Amniotic epithelial cell (primary cell): Measurements from ENCODE around the gene ZNF397.

Experiments used
- DNase-seq: peaks from one replicate; pipeline ENCODE4 v3.0.0-alpha.2; 2010; ENCODE audit warnings: low read depth

ZNF397 gene

DNA sequence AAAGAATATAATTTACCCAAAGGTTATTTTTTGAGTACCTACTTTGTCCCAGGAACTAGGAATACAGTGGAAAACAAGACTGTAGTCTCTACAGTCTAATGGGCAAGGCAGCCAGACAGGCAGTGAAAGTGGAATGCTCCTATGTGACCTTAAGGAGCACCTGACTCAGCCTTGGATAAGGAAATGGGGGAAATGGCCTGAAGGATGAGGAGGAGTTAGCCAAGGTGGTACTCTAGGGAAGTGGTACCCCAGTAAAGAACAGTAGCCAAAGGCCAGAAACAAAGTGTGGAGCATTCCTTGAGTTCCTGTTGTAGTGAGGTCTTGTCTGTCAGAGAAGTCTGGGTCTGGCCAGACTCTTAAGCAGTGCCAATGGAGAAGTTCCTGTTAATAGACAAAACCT lies 6.0 kb downstream of the ZNF397 start:
- no peak for DNase-seq

DNA sequence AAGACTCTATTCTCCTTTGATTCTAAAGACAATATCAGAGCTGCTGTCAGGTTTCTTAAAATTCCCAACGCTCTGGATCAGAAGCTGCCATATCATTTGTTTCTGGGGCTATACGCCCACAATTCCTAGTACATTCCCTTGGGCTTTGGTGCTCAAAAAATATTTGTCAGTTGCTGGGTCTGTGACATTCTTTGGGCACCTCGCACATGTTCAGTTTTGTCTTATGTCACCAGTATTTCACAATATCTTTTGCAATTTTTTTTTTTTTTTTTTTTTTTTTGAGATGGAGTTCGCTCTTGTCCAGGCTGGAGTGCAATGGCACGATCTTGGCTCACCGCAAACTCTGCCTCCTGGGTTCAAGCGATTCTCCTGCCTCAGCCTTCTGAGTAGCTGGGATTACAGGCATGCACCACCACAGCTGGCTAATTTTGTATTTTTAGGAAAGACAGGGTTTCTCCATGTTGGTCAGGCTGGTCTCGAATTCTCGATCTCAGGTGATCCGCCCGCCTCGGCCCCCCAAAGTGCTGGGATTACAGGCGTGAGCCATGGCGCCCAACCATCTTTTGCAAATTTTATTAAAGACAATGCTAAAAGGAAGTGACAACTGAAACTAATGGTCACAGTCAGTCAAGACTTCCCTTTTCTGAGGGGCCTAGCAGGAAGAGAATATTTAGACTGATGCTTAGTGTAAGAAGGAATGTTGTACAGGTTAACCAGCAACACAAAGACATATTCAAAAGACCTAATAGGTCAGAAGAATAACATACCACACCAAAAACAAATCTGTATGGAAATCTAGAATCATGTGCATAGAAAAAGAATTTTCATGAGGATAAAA lies 6.8 kb downstream of the ZNF397 start:
- DNase-seq = no peak

DNA sequence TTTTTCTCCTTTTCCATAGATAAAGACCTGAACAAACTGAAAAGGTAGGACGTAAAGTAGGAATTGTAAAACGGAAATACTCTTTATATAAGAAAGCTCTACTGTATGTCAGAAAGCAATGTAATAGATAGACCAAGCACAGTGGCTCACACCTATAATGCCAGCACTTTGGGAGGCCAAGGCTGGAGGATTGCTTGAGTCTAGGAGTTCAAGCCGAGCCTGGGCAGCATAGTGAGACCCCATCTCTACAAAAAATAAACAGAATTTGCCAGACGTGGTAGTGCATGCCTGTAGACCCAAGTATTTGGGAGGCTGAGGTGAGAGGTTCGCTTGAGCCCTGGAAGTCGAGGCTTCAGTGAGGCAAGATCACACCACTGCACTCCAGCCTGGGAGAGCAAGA lies 7.6 kb downstream of the ZNF397 start:
- no peak for DNase-seq

DNA sequence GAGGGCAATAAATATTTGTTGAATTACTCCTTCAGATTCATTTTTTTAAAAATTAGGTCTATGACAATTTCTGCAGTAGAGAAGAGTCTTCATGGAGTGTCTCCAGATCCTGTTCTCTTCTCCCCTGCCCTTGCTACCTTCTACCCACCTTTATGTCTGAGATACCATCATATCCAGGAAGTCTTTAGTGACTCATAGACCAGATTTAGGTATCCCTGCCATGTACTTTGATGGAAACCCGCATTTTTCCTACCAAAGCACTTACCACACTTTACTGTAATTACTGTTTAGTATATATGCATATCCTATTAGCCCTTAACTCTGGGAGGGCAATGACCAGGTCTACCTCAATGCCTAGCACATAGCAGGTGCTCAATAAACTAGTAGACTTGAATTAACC lies 11.6 kb downstream of the ZNF397 start:
- DNase-seq = no peak

DNA sequence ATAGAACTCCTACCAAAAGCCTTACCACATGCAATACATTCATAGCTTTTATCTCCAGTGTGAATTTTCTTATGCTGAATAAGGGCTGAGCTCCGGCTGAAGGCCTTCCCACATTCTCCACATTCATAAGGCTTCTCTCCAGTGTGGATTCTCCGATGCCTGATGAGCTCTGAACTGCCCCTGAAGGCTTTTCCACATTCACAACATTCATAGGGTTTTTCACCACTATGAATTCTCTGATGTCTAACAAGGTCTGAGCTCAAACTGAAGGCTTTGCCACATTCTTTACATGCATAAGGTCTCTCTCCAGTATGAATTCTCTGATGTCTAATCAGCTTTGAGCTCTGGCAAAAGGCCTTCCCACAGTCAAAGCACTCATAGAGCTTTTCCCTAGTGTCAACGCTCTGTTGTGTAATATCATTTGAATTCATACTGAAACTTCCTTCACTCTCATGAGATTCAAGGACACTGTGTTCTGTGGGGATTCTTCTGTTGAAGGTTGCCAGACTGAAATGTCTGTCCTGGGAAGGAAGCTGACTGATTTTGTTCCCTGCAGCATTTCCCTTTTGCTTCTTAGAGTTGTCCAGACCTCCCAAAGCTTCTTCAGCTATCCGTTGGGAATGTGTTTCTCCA lies 12.9 kb downstream of the ZNF397 start:
- DNase-seq = no peak

DNA sequence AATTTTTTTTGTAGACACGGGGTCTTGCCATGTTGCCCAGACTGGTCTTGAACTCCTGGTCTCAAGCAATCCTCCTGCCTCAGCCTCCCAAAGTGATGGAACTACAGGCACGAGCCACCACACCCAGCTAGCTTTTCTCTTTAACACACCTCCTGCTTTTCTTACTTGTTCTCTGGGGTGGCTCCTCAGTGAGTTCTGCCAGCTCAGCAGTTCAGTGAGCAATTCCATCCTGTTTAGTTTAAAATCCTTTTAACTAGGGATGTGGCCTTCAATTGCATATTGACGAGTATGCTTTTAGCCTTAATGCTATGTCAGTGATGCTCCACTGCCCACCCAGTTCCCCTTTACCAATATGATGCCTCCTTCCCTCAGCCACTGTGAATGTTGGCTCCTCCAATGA lies 16.1 kb downstream of the ZNF397 start:
- no peak for DNase-seq

DNA sequence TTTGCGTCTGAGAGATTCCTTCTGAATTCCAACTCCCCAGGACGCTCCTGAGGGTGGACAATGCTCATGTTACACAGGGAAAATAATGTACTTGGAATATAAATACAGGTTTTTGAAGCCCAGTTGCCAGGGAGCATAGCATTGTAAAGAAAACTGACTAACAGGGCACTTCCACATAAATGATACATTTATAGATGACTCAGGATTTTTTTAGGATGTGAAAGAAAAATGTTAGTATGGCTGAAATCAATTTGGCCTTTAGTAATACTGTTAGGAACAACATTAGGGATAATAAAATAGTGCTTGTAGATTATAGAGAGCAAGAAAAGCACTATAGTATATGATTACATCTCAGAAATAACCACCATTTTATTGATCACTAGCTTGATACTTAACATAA lies 23.6 kb downstream of the ZNF397 start:
- no peak for DNase-seq

DNA sequence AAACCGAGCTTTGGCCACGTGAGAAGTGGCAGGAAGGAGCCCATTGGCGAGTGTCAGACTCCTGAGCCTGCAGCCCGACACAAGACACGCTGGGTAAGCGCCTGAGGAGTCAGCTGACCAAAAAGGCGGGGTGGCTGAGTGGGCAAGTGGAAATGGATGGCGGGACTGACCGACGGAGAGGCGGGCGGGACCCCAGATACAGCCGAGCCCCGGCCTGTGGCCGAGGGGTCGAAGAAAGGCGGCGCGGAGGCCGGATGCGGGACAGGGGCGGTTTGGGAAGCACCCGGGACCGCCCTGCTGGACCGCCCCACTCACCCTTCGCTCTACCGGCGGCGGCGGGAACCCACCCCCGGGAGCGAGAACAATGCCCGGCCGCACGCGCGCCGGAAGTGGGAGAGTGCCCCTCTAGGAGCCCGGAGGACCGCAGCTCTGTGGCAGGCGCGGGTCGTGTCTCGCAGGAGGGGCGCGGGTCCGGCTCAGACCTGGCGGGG lies 26.4 kb downstream of the ZNF397 start:
- peak; percentile 57 for DNase-seq

DNA sequence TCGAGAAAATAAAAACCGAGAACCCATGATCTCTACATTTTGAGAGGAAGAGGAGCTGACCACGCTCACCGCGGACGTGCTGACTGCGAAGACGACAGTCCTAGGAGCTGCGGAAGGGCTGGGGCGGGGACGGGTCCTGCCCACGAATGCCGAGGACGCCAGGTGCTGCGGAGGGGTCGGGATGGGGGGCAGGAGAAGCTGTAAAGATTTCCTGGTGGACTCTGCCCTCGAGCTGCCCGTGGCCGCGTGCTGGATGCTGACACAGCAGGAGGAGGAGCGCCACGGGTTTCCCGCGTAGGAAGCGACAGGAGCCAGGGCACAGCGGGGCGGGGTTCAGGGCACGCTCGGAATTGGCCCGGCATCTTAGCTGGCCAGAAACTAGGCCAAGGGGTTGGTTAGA lies 27.0 kb downstream of the ZNF397 start:
- no peak for DNase-seq

DNA sequence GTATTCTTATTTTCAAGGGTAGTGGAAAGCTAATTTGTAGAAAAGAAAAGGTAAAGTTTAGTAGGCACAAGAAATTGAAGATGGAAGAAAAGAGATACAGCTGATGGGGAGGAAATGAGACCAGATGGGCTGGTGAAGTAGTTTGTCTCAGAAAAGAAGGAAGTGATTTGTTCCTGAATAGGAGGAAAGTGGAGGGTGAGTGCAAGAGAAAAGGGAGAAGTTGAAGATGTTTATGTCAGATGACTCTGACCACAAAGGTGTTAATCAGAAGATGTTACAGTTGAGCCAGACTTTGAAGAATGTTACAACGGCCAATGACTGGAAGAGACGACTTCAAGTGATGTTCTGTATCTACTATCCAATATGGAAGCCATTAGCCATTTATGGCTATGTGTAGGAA lies 28.0 kb downstream of the ZNF397 start:
- DNase-seq = no peak

DNA sequence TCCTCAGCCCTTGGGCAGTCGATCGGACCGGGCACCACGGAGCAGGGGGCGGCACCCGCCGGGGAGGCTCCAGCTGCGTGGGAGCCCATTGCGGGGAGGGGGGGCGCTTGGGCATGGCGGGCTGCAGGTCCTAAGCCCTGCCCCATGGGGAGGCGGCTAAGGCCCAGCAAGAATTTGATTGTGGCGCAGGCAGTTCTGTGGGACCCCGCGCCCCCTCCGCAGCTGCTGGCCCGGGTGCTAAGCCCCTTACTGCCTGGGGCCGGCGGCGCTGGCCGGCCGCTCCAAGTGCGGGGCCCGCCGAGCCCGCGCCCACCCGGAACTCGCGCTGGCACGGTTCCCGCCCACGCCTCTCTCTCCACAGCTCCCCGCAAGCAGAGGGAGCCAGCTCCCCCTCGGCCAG lies 30.8 kb downstream of the ZNF397 start:
- DNase-seq = no peak

DNA sequence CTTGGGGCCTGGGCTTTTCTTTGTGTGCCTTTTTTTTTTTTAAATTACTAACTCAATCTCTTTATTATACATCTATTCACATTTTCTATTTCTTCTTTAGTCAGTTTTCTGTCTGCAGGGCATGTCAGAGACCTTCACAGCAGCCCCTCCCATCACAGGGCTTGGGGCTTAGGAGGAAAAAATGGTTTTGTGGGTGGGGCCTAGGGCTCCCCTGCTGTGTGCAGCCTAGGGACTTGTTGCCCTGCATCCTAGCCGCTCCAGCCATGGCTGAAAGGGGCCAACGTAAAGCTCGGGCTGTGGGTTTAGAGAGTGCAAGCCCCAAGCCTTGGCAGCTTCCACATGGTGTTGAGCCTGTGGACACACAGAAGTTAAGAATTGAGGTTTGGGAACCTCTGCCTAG lies 35.4 kb downstream of the ZNF397 start:
- no peak for DNase-seq

DNA sequence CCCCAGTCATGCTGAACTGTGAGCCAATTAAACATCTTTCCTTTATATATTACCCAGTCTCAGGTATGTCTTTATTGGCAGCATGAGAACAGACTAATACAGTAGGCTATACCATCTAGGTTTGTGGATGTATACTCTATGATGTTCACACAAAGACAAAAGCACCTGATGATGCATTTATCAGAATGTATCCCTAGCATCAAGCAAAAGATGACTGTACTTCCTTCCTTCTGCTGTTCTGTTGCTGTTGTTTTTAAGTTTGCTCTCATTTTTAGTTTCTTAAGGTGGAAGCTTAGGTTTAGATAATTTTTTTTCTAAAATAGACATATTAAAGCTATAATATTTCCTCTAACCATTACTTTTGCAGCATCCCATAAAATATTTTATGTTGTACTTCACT lies 36.8 kb downstream of the ZNF397 start:
- DNase-seq = no peak

DNA sequence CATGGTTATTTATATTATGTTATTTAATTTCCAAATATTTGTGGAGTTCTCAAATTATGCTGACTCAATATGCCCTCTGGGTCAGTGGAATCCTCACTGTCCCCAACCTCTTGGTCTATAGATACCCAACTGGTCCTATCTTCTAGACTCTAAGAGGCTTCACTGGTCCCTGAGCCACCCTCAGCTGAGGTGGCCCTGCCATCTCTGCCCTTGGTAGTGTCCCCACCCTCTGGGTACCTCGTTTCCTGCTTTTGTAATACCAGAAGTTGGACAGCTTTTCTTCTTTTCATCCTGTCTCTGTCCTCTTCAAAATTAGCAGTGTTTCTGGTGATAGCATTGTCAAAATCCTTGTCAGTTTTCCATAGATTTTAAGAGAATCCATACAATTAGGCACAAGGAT lies 37.3 kb downstream of the ZNF397 start:
- no peak for DNase-seq

DNA sequence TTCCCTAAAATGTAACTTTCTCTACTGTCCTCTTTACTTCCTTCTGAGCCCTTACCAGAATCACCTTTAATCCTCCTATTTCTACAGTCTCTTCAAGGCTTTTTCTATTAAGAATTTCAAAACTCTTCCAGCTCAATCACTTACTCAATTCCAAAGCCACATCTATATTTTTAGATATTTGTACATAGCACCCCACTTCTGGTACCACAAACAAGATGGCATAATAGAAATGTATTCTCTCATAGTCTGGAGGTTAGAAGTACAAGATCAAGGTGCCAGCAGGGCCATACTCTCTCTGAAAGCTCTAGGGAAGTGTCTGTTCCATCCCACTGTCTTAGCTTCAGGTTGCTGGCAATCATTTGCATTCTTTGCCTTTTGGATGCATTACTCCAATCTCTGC lies 38.1 kb downstream of the ZNF397 start:
- no peak for DNase-seq

DNA sequence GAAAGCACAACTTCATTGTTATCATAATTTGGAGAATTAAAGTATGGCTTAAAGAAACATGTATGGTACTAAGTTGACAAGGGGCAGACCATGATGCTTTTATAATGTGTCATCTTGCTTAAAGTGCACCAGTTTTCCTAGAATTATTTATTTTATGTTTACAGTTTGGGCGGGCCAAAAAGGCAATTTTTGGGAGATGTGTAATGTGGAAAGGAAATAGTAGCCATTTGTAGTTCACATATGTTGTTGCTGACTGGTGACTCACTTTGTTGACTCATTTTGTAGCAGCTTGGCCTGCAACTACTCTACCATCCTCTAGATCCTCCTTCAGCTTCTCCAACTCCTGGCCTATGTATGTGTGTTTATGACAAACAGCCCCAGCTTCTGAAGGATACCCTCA lies 41.5 kb downstream of the ZNF397 start:
- DNase-seq = peak; percentile 80

DNA sequence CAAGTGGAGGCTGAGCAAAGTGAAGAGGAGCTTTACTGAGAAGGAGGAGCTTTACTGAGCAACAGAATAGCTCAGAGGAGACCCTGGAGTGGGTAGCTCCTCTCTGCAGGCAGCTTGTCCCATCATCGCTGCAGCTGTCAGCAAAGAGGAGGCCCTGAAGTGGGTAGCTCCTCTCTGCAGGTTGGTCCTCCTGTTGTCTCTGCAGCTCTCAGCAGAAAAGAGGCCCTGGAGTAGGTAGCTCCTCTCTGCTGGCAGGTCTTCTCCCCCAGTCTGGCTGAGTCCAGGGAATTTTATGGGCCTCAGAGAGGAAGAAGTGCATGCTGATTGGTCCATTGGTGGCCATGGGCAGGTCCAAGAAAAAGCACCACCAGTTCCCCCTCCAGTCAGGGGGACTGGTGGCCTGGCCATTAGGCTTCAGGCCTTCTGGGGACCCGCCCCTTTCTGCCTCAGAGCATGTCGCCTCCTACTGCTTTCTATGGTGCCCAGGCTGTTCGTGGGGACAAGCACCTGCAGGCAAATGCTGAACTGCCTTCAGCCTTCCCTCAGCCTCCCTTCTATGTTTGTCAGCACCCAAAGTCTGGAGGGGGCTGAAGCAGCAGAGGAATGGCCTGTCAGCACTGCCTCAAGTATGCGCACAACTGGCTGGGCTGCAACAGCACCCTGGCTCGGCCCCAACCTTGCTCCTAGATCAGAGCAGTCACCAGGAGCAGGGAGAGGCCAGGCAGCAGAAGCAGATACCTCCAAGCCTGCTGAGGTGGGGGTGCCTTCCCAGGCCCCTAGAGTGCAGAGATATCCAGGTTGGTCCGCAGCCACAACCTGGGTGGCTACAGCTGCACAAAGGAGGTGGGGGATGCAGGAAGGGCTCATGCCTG lies 43.3 kb downstream of the ZNF397 start:
- no peak for DNase-seq

DNA sequence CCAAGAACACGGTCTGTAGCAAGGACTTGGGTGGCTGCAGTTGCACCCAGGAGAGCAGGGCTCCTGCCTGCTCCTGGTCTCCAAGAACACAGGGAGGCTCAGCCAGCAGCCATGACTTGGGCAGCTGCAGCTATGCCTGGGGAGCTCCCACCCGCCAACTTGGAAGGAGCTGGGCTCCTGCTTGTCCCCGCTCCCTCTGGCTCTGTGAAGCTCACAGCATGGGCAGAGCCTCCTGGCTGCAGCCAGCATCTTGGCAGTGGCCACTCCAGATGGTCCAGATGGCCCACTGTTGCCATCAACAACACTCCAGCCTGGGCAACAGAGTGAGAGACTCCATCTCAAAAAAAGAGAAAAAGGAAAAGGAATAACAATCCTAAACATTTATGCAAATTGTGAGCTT lies 44.0 kb downstream of the ZNF397 start:
- no peak for DNase-seq

DNA sequence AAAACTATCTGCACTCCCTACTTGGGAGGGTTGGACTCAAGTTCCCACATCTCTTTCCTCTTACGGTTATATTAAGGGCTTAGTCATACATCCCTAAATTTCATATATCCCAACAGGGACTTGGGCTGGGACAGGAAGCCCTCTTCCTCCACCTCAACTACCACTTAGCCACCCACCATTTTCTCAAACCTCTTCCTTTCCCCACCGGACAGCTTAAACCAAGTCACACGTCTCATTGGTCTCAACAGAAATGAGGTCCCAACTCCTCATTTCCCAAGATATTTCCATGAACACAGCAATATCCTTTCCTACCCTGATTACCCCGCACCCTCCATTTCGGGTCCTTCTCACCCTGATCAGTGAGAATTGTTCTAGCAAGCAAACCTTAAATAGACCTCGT lies 48.5 kb downstream of the ZNF397 start:
- DNase-seq = no peak

DNA sequence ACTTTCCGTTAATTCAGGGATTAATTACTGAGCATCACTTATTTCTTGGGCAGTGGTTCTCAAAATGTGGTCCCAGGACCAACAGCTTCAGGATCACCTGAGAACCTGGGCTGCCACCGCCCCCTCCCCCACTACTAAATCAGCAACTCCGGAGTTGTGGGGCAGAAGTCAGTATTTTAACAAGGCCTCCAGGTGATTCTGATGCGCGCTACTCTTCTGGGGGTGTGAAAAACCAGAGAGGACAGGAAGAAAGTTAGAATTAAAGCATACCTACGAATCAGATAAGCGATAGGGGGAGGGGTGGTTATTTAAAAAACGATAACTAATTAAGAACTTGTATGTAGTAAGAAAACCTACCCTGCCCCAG lies 48.9 kb downstream of the ZNF397 start:
- no peak for DNase-seq

DNA sequence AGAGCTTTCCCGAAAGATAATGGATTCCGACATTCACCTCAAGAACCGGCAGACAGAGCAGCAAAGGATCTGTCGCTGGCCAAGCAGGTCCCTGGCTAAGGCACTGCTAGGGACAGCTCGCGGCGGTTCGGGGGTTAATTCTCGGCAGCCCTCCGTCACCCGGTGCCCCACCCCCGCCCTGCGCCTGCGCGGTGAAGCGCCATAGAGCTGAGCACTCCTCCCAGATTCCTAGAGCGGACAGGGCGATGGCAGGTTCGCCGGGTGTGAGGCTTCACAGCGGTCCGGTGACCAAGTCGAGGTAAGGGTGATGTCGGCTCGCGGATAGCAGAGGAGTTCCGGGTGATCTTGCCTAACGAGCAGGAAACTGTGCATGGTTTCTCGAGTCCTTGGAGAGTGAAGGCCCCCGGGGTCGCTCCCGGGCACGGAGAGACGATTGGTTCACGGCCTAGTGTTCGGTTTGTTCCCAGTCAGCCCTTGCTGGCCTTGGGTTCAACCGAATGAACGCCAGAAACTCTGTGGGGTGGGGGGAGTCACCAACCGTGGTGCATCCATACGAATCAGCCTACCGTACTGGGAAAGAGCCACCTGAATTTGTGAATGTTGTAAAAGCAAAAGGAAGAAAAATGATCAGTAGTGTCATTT lies 49.4 kb downstream of the ZNF397 start, which contains the start of gene ZSCAN30:
Gene ZSCAN30 (minus strand): TSS at position 136 of the 642 bp plus-strand sequence. CDS start 25,877 bp downstream, outside the sequence.
- peak; percentile 92 for DNase-seq

DNA sequence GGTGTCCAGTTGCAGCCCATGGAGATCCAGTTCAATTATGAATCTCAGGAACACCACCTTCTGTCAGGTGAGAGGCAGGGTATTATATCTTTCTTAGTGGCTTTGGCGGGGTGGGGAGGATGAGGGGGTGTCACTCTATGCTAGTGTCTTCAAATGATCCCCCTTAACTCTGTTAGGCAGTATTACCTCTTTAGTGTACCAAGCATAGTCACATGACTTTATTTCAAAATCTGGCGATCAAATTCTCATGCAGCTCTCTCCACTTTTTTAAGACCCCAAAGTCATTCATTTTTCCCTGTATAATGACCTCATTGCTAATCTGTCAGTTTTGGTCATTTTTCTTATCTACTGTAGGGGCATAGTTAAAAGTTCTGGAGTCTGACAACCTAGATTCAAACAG lies 50.3 kb downstream of the ZNF397 start:
- DNase-seq = no peak
